Neural crest cell (in vitro differentiated cells): Measurements from ENCODE around the gene JADE2. TPM values are rescaled to one million over a fixed set of nuclear protein-coding genes. Genes with fewer than 3 reads are reported as not detected.
"Not testable (repeated sequence)": the region's sequence is repeated elsewhere in the genome, so short reads cannot be mapped to it uniquely, and the experiment has no call there.

Experiments used
- DNase-seq: peaks from one replicate; pipeline ENCODE4 v3.0.0; 2021; ENCODE audit warnings: low read depth, mixed read lengths, low spot score
- H3K27ac Mint-ChIP-seq: one replicate; pipeline ENCODE4 v1.8.0; 2021; ENCODE audit warnings: mild to moderate bottlenecking, mixed read lengths; ENCODE audit not compliant: unreplicated experiment
- H3K27me3 Mint-ChIP-seq: 2 replicates; pipeline ENCODE4 v1.8.0; 2021; ENCODE audit warnings: low read depth, mild to moderate bottlenecking, mixed read lengths
- H3K36me3 Mint-ChIP-seq: 2 replicates; pipeline ENCODE4 v1.8.0; 2021; ENCODE audit warnings: low read depth, mild to moderate bottlenecking, mixed read lengths
- H3K4me1 Mint-ChIP-seq: 2 replicates; pipeline ENCODE4 v1.8.0; 2021; ENCODE audit warnings: mixed read lengths
- H3K4me3 Mint-ChIP-seq: one replicate; pipeline ENCODE4 v1.8.0; 2021; ENCODE audit warnings: mild to moderate bottlenecking, mixed read lengths
- H3K9me3 Mint-ChIP-seq: 2 replicates; pipeline ENCODE4 v1.8.0; 2021; ENCODE audit warnings: mixed read lengths
- total RNA-seq: library from RNA; stranded (reverse); gene quantifications from 2 replicates; pipeline ENCODE4 v1.2.1, GENCODE V29; 2021
- TF ChIP-seq, protein P1 (sequence below): fragments of 200-600 bp; sonication (generic); conservative IDR thresholded peaks from 2 replicates; pipeline ENCODE4 v1.5.0; 2021; ENCODE audit warnings: antibody characterized with exemption, mild to moderate bottlenecking

JADE2 gene
- total RNA-seq, 1 donor from 2014 or later: 2.1 TPM

DNA sequence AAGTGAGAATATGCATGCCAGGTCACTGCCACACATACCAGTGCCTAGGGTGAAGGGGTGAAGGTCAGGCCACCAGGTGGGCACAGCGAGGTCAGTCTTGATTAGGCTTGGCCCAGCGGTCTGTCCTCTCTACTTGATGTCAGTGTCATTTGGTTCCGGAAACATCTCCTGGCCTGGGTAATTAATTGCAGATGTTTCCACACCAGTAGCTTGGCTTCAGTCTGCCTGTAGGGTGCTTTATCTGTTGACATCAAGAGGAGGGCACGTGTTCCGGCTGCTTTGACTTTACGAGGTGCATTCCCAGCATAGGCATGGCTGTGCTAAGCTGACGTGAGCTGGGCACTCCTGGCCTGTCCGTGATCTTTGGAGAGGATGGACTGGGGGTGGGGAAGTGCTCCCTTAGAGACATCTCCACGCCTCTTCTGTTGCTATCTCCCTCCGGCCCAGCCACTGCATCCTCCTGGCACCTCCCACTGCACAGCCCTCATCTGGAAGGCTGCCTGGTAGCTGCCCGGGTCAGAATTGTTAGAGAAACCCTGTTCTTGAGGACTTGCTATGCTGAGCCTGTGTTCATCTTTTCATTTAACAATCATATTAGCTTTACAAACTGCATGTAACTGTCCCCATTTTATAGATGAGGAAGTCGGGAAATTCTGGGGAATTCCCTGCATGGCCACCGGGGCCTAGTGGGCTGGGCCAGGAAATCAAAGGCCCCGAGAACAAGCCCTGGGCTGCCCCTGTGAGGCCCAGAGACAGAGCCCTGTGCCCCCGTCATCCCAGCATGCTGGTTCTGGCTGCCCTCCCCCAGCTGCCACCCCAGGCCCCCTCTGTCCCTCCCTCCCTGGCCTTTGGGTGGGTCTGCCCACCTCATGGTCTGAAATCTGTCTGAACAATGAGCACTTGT lies 29.1 kb downstream of the JADE2 start:
- peaks cover 26% of the 10 kb centered on the region for H3K4me1 Mint-ChIP-seq
- no peaks in the 10 kb centered on the region for H3K36me3 Mint-ChIP-seq
- H3K27ac Mint-ChIP-seq: peak overlapping the region; percentile 92
- H3K9me3 Mint-ChIP-seq: no peaks in the 10 kb centered on the region
- TF ChIP-seq, protein P1, sequence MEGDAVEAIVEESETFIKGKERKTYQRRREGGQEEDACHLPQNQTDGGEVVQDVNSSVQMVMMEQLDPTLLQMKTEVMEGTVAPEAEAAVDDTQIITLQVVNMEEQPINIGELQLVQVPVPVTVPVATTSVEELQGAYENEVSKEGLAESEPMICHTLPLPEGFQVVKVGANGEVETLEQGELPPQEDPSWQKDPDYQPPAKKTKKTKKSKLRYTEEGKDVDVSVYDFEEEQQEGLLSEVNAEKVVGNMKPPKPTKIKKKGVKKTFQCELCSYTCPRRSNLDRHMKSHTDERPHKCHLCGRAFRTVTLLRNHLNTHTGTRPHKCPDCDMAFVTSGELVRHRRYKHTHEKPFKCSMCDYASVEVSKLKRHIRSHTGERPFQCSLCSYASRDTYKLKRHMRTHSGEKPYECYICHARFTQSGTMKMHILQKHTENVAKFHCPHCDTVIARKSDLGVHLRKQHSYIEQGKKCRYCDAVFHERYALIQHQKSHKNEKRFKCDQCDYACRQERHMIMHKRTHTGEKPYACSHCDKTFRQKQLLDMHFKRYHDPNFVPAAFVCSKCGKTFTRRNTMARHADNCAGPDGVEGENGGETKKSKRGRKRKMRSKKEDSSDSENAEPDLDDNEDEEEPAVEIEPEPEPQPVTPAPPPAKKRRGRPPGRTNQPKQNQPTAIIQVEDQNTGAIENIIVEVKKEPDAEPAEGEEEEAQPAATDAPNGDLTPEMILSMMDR: no peak
- H3K27me3 Mint-ChIP-seq: no peaks in the 10 kb centered on the region
- H3K4me3 Mint-ChIP-seq: no peak overlapping the region
- DNase-seq: no peak

DNA sequence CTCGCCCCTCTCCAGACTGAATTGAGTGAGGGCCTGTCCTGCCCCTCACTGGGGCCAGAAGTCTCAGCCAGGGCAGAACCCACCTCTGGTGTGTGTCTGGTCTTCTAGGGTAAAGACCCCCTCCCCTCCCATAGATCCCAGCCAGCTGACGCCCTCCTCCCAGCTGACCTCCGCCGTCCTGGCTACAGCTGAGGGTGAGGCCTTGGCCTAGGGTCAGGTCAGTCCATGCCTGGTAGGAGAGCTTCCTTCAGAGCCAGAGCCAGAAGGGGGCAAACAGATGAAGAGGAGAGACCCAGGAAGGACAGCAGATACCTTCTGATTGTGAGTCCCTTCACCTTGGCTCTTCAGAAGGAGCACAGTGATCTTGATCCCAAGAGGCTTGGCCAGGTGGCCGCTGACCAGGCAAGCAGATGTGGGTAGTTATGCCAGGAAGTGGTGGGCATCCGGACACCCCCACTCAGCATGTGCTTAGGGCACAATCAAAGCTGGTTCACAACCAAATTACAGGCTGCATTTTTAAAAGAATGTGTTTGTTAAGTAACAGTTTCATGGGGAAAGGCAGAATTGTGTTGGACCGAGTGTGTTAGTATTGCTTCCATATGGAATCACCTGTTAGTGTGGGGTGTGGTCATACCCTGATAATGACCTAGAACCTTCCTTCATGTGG lies 29.9 kb downstream of the JADE2 start:
- Mint-ChIP-seq H3K4me3 (no peak overlapping the region), H3K36me3 (no peaks in the 10 kb centered on the region), H3K4me1 (peaks cover 26% of the 10 kb centered on the region), H3K27ac (peak overlapping the region; percentile 92), H3K27me3 (no peaks in the 10 kb centered on the region), H3K9me3 (no peaks in the 10 kb centered on the region)
- DNase-seq: no peak
- TF ChIP-seq, protein P1: no peak

DNA sequence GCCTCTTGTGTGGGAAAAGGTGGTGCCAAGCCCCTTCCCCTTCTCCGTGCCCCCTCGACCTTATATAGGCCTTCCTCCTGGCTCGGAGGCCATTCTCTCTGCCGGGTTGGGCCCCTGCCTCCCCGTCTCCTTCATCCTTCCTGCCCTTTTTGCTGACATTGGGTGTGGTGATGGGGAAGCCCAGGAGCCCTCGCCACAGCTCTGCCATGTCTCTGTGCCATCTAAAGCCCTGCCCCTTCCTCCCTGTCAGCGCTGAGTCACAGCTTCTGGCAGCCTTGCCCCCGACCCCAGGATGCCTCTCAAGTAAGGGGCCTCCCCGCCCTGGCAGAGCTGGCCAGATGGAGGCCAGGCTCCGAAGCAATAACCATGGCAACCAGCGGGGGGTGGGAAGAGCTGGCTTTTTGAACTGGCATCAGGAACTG lies 30.4 kb downstream of the JADE2 start:
- no peaks in the 10 kb centered on the region for H3K27me3 Mint-ChIP-seq
- H3K4me3 Mint-ChIP-seq: no peak overlapping the region
- H3K36me3 Mint-ChIP-seq: no peaks in the 10 kb centered on the region
- peak; percentile 40 for DNase-seq
- TF ChIP-seq, protein P1: no peak
- H3K4me1 Mint-ChIP-seq: peaks cover 26% of the 10 kb centered on the region
- H3K27ac Mint-ChIP-seq: peak overlapping the region; percentile 75
- no peaks in the 10 kb centered on the region for H3K9me3 Mint-ChIP-seq

DNA sequence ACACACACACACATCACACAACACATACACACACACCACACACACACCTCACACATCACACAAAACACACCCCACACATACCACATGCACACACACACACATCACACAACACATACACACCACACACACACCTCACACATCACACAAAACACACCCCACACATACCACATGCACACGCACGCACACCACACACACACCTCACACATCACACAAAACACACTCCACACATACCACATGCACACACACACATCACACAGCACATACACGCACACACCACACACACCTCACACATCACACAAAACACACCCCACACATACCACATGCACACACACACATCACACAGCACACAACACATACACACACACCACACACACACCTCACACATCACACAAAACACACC lies 31.1 kb downstream of the JADE2 start:
- not testable (repeated sequence) for H3K27me3 Mint-ChIP-seq, H3K9me3 Mint-ChIP-seq, H3K36me3 Mint-ChIP-seq, DNase-seq, H3K27ac Mint-ChIP-seq, H3K4me3 Mint-ChIP-seq
- H3K4me1 Mint-ChIP-seq: peaks cover 26% of the 10 kb centered on the region

DNA sequence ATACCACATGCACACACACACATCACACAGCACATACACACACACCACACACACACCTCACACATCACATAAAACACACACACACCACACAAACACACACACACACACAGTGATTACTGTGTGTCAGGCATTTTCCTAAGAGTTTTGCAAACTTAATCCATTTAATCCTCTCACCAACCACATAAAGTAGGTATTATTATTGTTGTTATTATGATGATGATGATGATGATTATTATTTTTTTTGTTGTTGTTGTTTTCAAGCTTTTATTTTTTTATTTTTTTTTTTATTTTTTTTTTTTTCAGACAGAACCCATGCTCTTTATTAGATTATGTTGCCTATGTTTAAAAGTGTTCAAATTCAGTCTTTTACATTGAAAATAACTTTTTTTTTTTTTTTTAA lies 31.5 kb downstream of the JADE2 start:
- H3K27me3 Mint-ChIP-seq: no peaks in the 10 kb centered on the region
- H3K27ac Mint-ChIP-seq: no peak overlapping the region
- no peak for DNase-seq
- no peaks in the 10 kb centered on the region for H3K36me3 Mint-ChIP-seq
- no peak overlapping the region for H3K4me3 Mint-ChIP-seq
- peaks cover 26% of the 10 kb centered on the region for H3K4me1 Mint-ChIP-seq
- TF ChIP-seq, protein P1: no peak
- H3K9me3 Mint-ChIP-seq: no peaks in the 10 kb centered on the region

DNA sequence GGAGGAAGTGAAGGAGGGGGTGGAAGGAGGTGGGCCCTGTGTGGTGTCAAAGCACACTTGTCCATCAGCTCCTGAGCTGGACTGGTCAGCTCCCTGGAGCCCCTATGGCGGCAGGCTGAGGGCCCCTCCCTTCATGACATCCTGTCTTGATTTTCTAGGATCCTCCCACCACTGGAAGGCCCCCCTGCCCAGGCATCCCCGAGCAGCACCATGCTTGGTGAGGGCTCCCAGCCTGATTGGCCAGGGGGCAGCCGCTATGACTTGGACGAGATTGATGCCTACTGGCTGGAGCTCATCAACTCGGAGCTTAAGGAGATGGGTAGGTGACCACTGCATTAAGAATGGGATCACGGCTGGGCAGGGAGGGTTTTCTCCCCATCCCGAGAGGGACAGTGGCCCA lies 34.2 kb downstream of the JADE2 start:
- Mint-ChIP-seq H3K4me1 (peaks cover 21% of the 10 kb centered on the region), H3K36me3 (no peaks in the 10 kb centered on the region), H3K27ac (no peak overlapping the region)

More for the DNA sequence above, 34.2 kb downstream of the JADE2 start:
- Mint-ChIP-seq H3K27me3 (no peaks in the 10 kb centered on the region), H3K9me3 (no peaks in the 10 kb centered on the region), H3K4me3 (no peak overlapping the region)
- TF ChIP-seq, protein P1: no peak
- DNase-seq: no peak
